ENCODE measurements around the gene TRABD2B. TPM values are rescaled to one million over a fixed set of nuclear protein-coding genes. Genes with fewer than 3 reads are reported as not detected.

TRABD2B gene
- total RNA-seq, 1 donor from 2014 or later, result 0.64 TPM

DNA sequence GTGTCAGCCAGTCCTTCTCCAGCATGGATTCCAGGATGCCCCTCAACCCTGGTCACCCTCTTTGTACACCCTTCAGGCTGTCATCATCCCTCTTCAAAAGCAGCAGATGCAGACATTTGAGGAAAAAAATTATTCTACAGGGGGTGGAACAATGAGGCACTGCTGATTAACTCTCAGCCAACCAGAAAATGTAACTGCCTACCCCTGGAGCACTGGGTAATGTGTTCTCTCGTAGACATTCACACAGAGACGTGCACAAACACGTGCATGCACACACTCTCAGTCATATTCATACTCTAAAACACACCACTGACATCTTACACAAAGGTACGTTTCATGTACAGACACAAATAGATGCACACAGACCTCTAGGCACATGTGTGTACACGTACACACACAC lies 175.4 kb downstream of the TRABD2B start:
- H3K9me3 Mint-ChIP-seq (ENCODE audit: unreplicated experiment), result no peaks in the 10 kb centered on the region
- H3K27ac Mint-ChIP-seq (ENCODE audit: unreplicated experiment), result no peak overlapping the region
- DNase-seq, result no peak
- H3K4me3 Mint-ChIP-seq (ENCODE audit: unreplicated experiment), result no peak overlapping the region
- TF ChIP-seq, protein P1, sequence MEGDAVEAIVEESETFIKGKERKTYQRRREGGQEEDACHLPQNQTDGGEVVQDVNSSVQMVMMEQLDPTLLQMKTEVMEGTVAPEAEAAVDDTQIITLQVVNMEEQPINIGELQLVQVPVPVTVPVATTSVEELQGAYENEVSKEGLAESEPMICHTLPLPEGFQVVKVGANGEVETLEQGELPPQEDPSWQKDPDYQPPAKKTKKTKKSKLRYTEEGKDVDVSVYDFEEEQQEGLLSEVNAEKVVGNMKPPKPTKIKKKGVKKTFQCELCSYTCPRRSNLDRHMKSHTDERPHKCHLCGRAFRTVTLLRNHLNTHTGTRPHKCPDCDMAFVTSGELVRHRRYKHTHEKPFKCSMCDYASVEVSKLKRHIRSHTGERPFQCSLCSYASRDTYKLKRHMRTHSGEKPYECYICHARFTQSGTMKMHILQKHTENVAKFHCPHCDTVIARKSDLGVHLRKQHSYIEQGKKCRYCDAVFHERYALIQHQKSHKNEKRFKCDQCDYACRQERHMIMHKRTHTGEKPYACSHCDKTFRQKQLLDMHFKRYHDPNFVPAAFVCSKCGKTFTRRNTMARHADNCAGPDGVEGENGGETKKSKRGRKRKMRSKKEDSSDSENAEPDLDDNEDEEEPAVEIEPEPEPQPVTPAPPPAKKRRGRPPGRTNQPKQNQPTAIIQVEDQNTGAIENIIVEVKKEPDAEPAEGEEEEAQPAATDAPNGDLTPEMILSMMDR (IDR thresholded peaks at IDR 0.05; ENCODE audit: partially characterized antibody, unreplicated experiment), result no peak
- no peaks in the 10 kb centered on the region for H3K36me3 Mint-ChIP-seq (ENCODE audit: unreplicated experiment)
- H3K4me1 Mint-ChIP-seq (ENCODE audit: low read depth, unreplicated experiment), result peaks cover 6% of the 10 kb centered on the region
- H3K27me3 Mint-ChIP-seq (ENCODE audit: unreplicated experiment), result peaks cover 2% of the 10 kb centered on the region

DNA sequence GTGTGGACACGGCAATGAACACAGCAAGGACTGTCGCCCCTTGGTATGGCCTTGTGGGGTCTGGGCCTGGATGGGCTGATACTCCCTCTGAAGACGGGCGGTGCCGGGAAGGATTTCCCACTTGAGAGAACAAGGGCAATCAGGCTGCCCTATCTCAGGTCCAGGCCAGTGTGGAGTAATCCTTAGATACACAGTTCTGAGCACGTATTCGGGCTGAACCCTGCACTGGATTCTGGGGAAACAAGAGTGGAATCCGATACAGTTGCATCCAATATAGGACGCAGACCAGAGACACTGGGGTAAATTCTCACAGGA lies 177.7 kb downstream of the TRABD2B start:
- Mint-ChIP-seq H3K27me3 (ENCODE audit: unreplicated experiment) (peaks cover 6% of the 10 kb centered on the region), H3K36me3 (ENCODE audit: unreplicated experiment) (peaks cover 5% of the 10 kb centered on the region)

DNA sequence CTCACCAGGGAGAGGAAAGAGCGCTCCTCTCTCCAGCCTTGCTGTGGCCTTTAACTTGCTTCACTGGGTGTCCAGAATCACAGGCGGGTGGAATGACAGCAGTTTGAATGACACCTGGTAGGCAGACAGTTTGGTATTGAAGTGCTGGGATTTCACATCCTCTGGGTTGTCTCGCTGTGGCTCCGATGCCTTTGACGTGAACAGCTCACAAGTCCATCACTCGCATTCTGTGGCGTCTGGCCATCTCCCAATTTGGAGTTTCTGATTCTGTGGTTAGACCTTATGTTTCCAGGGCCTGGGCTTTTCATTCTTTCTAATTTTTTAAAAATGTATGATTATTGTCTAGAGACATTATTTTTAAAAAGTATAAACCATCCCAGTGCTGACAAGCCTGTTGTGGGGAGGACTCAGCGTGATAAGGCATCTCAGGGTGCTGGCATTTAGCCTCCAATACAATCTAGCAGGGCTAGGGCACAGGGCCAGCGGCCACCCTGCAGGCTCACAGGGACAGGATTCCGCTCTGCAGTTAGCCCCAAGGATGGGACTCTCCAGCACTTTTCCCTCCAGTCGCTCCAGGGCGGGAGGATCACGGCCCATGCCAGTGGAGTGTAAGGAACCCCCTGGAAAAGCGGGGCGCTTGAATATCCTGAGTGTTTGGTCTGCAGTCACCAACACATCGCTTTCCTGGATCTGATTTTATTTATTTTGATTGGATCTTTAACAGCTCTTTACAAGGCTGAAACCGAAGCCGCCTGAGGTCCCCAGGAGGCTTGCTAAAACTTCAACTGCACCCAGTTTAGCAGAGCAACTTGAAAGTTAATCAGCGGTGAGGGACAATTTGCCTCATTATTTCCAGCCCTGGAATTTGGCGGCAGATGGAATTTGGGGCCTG lies 178.3 kb downstream of the TRABD2B start:
- Mint-ChIP-seq H3K27me3 (ENCODE audit: unreplicated experiment) (peaks cover 6% of the 10 kb centered on the region), H3K4me1 (ENCODE audit: low read depth, unreplicated experiment) (peaks cover 15% of the 10 kb centered on the region), H3K27ac (ENCODE audit: unreplicated experiment) (no peak overlapping the region), H3K4me3 (ENCODE audit: unreplicated experiment) (no peak overlapping the region), H3K9me3 (ENCODE audit: unreplicated experiment) (peaks cover 2% of the 10 kb centered on the region), H3K36me3 (ENCODE audit: unreplicated experiment) (peaks cover 5% of the 10 kb centered on the region)
- DNase-seq, result no peak
- TF ChIP-seq, protein P1 (IDR thresholded peaks at IDR 0.05; ENCODE audit: partially characterized antibody, unreplicated experiment), result no peak

More for the DNA sequence above, 177.7 kb downstream of the TRABD2B start:
- Mint-ChIP-seq H3K27ac (ENCODE audit: unreplicated experiment) (no peak overlapping the region), H3K9me3 (ENCODE audit: unreplicated experiment) (no peaks in the 10 kb centered on the region), H3K4me3 (ENCODE audit: unreplicated experiment) (no peak overlapping the region), H3K4me1 (ENCODE audit: low read depth, unreplicated experiment) (peaks cover 9% of the 10 kb centered on the region)
- TF ChIP-seq, protein P1 (IDR thresholded peaks at IDR 0.05; ENCODE audit: partially characterized antibody, unreplicated experiment), result no peak
- DNase-seq, result no peak

DNA sequence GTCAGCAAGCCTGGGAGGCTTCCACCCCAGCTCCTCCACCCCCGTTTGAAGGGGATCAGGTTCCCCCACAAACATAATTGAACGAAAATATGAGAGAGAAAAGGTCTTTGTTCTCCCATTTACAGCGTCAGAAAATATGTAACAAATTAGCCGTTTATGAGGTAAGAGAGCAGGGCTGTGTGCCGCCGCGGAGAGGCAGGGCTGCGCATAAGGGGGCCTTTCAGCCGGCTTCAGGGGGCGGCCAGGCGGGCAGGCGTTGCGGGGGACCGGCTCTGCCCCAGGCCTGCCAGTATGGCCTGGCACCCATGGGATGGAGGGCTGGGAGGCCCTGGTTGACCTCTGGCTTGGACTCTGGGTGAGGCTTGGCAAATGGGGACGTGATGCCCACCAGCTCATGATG lies 179.3 kb downstream of the TRABD2B start:
- no peak overlapping the region for H3K27ac Mint-ChIP-seq (ENCODE audit: unreplicated experiment)
- TF ChIP-seq, protein P1 (IDR thresholded peaks at IDR 0.05; ENCODE audit: partially characterized antibody, unreplicated experiment), result no peak

DNA sequence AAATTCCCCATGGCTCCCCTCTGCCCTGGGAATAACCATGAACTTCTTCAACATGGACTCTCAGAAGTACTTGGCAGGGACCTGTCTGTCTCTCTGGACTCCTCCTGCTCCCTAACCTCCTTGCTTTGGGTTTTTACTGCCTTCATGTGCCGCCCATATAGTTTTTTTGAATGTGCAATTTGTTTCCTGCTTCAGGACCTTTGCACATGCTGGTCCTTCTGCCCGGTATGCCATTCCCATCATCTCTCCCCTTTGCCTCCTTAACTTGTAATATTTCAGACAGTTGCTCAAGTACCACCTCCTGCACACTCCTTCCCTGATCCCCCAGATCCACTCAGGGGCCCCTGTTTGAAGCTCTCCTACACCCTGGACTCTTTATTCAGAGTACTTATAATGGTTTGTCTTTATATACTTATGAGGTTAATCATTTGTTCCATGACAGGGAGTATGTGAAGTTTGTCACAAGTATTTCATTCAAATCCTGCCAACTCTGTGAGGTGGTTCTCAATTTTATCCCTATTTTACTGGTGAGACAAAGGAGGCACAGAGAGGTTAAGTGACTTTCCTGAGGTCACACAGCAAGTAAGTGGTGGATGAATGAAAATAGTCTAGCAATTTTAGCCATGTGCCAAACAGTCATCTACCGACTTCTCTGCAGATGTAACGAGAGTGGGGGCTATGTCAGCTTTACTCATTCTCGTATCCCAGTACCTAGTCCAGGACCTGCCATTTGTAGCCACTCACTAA lies 180.7 kb downstream of the TRABD2B start:
- Mint-ChIP-seq H3K27me3 (ENCODE audit: unreplicated experiment) (peaks cover 6% of the 10 kb centered on the region), H3K4me1 (ENCODE audit: low read depth, unreplicated experiment) (peaks cover 14% of the 10 kb centered on the region), H3K27ac (ENCODE audit: unreplicated experiment) (no peak overlapping the region), H3K9me3 (ENCODE audit: unreplicated experiment) (peaks cover 3% of the 10 kb centered on the region), H3K36me3 (ENCODE audit: unreplicated experiment) (peaks cover 5% of the 10 kb centered on the region), H3K4me3 (ENCODE audit: unreplicated experiment) (no peak overlapping the region)
- DNase-seq, result no peak
- TF ChIP-seq, protein P1 (IDR thresholded peaks at IDR 0.05; ENCODE audit: partially characterized antibody, unreplicated experiment), result no peak

More for the DNA sequence above, 179.3 kb downstream of the TRABD2B start:
- peaks cover 5% of the 10 kb centered on the region for H3K36me3 Mint-ChIP-seq (ENCODE audit: unreplicated experiment)
- no peak for DNase-seq
- H3K9me3 Mint-ChIP-seq (ENCODE audit: unreplicated experiment), result peaks cover 3% of the 10 kb centered on the region
- H3K4me3 Mint-ChIP-seq (ENCODE audit: unreplicated experiment), result no peak overlapping the region
- peaks cover 15% of the 10 kb centered on the region for H3K4me1 Mint-ChIP-seq (ENCODE audit: low read depth, unreplicated experiment)
- peaks cover 6% of the 10 kb centered on the region for H3K27me3 Mint-ChIP-seq (ENCODE audit: unreplicated experiment)
